Kidney (tissue), 14 donors: ENCODE results near the gene KATNA1. TPM values are rescaled to one million over a fixed set of nuclear protein-coding genes. Genes with fewer than 3 reads are reported as not detected.

ENCODE experiments used
- DNase-seq, 5 donors: peaks; one replicate each; pipeline ENCODE4 v3.0.0-alpha.2; 2013 to 2020
- FAIRE-seq: peaks from 2 replicates; lab custom pipeline; 2012; peaks lifted over from hg19 to GRCh38; lab: Jason Lieb, UNC
- H3K27ac ChIP-seq, 2 donors: one replicate each; pipeline ENCODE4 v1.7.0; 2013; ENCODE audit warnings: low read depth in 2 of 2, low read length in 2 of 2, inconsistent platforms in 1 of 2
- H3K27me3 ChIP-seq: one replicate; pipeline ENCODE4 v1.7.1; 2013; ENCODE audit warnings: low read length, inconsistent platforms; ENCODE audit not compliant: control insufficient read depth, insufficient read depth
- H3K36me3 ChIP-seq, 3 donors: one replicate each; pipeline versions ENCODE4 v1.7.0 to v1.7.1; 2013; ENCODE audit warnings: low read length in 3 of 3, control low read depth in 1 of 3, inconsistent platforms in 1 of 3; ENCODE audit not compliant: insufficient read depth in 3 of 3, control insufficient read depth in 2 of 3
- H3K4me1 ChIP-seq, 3 donors: one replicate each; pipeline versions ENCODE4 v1.7.0 to v1.7.1; 2013; ENCODE audit warnings: low read length in 3 of 3, inconsistent platforms in 1 of 3, low read depth in 1 of 3; ENCODE audit not compliant: control insufficient read depth in 2 of 3, insufficient read depth in 2 of 3
- H3K4me3 ChIP-seq, 3 donors: one replicate each; pipeline versions ENCODE4 v1.7.0 to v1.8.1; 2013; ENCODE audit warnings: low read length in 3 of 3, control low read depth in 1 of 3, inconsistent platforms in 1 of 3
- H3K9ac ChIP-seq, 3 donors: one replicate each; pipeline versions ENCODE4 v1.7.0 to v1.7.1; 2013; ENCODE audit warnings: low read length in 3 of 3, control low read depth in 1 of 3, inconsistent platforms in 1 of 3
- H3K9me3 ChIP-seq, 3 donors: one replicate each; pipeline versions ENCODE4 v1.7.0 to v1.7.1; 2013; ENCODE audit warnings: low read length in 3 of 3, control low read depth in 1 of 3, inconsistent platforms in 1 of 3; ENCODE audit not compliant: control insufficient read depth in 2 of 3, insufficient read depth in 1 of 3
- CTCF ChIP-seq: IDR thresholded peaks from 3 replicates; pipeline ENCODE4 v1.5.1; 2012; ENCODE audit warnings: mild to moderate bottlenecking, moderate library complexity, borderline replicate concordance; ENCODE audit not compliant: insufficient read depth; ENCODE audit errors: extremely low read depth
- intact Hi-C: fragments of 100-400 bp; cut with DNase I; formaldehyde crosslinking; loops from one replicate; pipeline ENCODE4 v1.11.1; 2022
- polyA plus RNA-seq: library from polyadenylated mRNA; stranded (reverse); fragments of 350-450 nt; fragmentation: Illumina TruSeq; extraction: RNeasy Lipid Tissue Mini Kit (QIAGEN cat#74804); gene quantifications from one replicate; pipeline ENCODE4 v1.2.3, GENCODE V29; 2014; ENCODE audit warnings: low read depth, low replicate concordance; ENCODE audit not compliant: insufficient read depth
- total RNA-seq: library from RNA; stranded (reverse); fragmentation: NEBNext Ultra II Directional; extraction: Animal tissue kit (Norgen Biotek cat#: 25700); gene quantifications from one replicate; pipeline ENCODE4 v1.2.1, GENCODE V29; 2021
- donor health status: control.
- donor health status: control.
- donor health status: control.
- donor health status: control.
- donor health status: control.
- donor health status: DM: yes; HTN: yes; CAD: no.
- donor health status: Normal renal cell carcinoma (clear cell type).

KATNA1 gene
- total and polyA plus RNA-seq, 2 donors from 2014 or later = 16.0 to 18.1 TPM

- FAIRE-seq (no peak), DNase-seq (no peak)
- Histone ChIP-seq H3K27me3 (no peaks in the 10 kb centered on the region), H3K9me3 (peaks cover 0 to 2% (median 0%) of the 10 kb centered on the region in 3 donors), H3K36me3 (no peaks in the 10 kb centered on the region), H3K4me1 (no peaks in the 10 kb centered on the region), H3K27ac (no peak overlapping the region), H3K4me3 (no peak overlapping the region), H3K9ac (no peak overlapping the region)
- no peak for TF ChIP-seq CTCF
- intact Hi-C loops = no loop called here
Measured at GRCh38 chr6:149608381-149608982, 40.0 kb downstream of the KATNA1 start.

GRCh38 chr6:149600508-149600907 is 48.0 kb downstream of the KATNA1 start:
- Histone ChIP-seq H3K9ac (no peak overlapping the region), H3K4me3 (no peak overlapping the region), H3K9me3 (no peaks in the 10 kb centered on the region), H3K27me3 (no peaks in the 10 kb centered on the region), H3K4me1 (no peaks in the 10 kb centered on the region), H3K27ac (no peak overlapping the region), H3K36me3 (peaks cover 2 to 18% (median 8%) of the 10 kb centered on the region in 3 donors)
- intact Hi-C loops = no loop called here
- DNase-seq (no peak), FAIRE-seq (no peak)
- TF ChIP-seq CTCF = no peak

- FAIRE-seq = peak; percentile 86
Measured at GRCh38 chr6:149593408-149593807, 55.1 kb downstream of the KATNA1 start.

More at GRCh38 chr6:149593408-149593807, 55.1 kb downstream of the KATNA1 start:
- Histone ChIP-seq H3K4me1 (peaks cover 0 to 22% (median 5%) of the 10 kb centered on the region in 3 donors), H3K4me3 (no peak overlapping the region), H3K36me3 (peaks cover 4 to 27% (median 10%) of the 10 kb centered on the region in 3 donors), H3K9me3 (no peaks in the 10 kb centered on the region), H3K27ac (peak overlapping the region in 1 of 2 donors; percentile 75), H3K9ac (no peak overlapping the region), H3K27me3 (no peaks in the 10 kb centered on the region)
- intact Hi-C loops = no loop called here
- peak in 2 of 5 donors; percentile 49 to 72 for DNase-seq
- TF ChIP-seq CTCF = no peak
